Stimulated activated CD8-positive, alpha-beta memory T cell treated with anti-CD3 and anti-CD28 coated beads, Interleukin-12 subunit alpha, Interleukin-12 subunit beta, amount 100 ng/mL, for 1 hour (primary cell): Measurements from ENCODE around the gene KCNH2.

Source experiments
- DNase-seq: peaks from one replicate; pipeline ENCODE4 v3.0.0-alpha.2; 2020; ENCODE audit warnings: low read depth

The KCNH2 gene

DNA sequence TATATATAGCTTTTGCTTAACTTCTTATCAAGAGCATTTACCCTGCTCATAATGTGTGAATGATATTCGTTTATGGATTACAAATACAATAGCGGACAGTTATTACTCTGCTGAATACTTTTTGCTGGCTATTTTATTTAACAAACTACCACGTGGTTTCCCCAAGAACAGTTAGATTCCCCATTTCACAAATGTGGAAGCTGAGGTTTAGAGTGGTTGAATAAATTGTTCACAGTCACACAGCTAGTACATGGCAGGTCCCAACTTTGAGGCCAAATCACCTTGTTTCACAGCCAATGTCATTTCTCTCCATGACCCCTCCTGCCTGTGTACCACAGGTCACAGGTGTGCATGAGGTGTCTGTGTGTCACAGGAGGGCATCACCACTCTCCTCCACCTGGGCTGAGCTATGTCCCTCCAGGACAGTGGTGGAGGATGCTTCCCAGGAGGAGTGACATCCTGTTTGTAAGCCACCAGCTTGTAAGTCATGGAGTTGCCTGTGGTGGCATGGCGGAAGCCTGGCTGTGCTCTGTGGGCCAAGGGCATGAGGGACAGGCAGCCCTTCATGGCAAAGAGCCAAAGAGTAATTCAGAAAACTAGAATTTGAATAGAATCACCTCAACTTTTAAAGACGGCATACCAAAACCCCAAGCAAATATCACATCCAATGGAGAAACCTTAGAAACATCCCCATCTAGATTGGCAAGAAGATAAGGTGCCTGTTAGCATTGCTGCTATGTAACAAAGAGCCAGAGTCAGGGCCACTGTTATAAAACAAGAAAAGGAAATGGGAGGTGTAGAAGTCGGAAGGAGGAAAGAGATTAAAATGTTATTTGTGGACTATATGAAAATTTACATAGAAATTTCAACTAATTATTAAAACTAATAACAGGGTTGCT is 73.9 kb downstream of the KCNH2 start:
- DNase-seq, result no peak

DNA sequence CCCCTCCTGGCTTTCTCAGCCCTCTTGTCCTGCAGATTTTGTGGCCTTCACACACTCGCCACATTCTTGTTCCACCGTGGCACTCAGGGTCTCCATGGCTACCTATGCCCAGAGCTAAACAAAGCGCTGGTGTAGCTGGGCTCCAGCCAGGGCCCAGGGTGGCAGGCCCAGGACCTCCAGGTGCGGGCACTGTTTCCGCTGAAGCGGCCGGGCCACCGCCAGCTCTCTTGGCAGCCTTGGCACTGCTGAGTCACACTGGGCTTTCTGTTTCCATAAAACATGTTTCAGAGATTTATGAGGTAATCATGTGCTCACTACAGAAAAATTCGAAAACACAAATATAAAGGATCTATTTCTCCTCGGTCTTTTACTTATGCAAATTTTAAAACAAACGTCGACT is 74.5 kb downstream of the KCNH2 start:
- no peak for DNase-seq

DNA sequence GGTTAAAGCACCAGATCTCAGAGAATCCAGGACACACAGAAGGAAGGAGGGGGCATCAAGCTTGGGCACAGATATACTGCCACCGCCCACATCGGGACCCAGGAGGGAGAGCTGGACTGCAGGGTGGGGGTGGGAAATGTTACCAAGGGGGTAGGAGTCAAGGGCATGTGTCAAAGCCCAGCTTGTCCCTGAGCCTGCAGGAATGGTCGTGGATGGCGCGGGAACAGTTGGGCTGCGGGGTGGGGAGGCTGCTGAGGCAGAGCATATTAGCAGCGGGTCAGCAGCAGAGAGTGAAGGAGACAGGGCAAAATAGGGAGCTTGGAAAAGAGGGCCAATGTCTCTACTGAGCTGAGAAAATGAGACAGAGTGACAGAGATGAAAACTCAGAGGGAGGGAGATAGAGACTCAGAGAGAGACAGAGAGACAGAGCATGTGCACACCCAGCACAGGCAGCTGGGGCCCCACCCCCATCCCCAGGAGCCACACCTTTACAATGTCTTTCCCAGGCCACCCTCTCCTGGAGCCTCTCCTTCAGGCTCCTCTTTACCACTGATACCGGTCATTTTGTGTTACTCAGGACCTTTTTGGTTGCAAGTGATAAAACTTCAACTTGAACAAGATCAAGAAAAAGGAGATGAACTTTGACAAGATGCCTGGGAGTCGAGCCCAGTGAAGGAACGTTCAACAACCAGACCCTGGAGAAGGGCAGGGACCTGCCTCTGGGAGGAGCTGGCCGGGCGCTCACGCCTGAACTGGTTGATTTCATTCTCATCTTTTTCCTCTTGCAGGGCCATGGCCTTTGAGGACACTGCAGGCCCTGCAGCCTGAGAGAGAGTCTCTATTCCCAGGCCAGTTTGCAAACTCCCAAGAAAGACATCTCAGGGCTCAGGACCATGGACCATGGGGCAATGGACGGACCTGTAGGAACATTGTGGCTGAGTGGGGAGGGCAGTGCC is 75.8 kb downstream of the KCNH2 start:
- no peak for DNase-seq

DNA sequence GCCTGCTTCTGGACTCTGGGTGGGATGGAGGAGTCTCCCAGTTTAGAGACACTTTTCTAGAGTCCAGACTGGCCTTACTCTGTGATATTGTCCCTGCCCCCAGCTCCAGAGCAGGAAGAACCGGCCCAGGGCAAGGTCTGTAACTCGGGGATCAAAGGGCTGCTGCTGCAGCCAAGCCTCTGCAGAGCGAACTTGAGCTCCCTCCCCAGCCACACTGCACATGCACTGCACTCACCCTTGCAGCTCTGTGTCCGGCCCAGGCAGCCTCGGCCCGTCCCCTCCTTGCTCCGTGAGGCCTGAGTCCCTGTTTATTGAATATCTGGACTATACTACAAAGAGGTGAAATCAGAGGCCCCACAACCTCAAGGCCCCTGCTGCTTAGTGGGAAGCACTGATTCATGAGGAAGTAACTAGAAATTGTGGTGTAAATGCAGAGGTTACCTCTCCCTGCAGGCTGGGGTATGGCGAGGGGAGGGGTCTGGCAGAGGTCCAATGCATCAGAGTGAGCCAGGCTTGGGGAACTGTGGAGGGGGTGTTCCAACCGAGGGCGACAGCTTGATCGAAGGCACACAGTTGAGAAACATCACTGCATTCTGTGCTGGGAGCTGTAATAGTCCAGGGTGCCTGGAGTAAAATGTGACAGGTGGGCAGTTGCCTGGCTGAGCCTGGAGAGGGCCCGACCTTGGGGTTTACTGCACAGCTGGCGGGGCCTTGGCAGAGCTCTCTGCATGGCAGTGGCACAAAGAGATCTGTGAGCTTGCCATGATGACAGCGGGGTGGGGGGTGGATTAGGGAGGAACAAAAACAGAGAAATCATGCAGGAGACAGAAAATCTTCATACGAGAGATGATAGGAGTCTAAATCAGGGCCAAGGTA is 76.7 kb downstream of the KCNH2 start:
- no peak for DNase-seq

DNA sequence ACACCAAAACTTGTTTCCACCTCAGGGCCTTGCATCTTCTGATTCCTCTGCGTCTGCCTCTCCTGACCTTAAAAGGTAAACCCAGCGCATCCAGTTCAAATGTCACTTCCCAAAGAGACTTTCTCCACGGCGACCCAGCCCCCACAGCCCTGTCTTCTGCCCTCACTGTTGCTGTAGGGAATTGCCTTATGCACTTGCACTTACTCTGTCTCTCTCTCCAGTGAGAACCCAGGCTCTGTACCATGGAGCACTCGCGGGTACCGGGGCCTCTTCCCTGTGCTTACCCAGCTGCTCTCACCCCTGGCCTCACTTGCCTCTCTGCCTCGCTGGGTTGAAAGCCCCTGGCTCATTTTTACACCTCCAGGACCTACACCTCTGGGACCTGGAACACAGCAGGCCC is 77.4 kb downstream of the KCNH2 start:
- no peak for DNase-seq

DNA sequence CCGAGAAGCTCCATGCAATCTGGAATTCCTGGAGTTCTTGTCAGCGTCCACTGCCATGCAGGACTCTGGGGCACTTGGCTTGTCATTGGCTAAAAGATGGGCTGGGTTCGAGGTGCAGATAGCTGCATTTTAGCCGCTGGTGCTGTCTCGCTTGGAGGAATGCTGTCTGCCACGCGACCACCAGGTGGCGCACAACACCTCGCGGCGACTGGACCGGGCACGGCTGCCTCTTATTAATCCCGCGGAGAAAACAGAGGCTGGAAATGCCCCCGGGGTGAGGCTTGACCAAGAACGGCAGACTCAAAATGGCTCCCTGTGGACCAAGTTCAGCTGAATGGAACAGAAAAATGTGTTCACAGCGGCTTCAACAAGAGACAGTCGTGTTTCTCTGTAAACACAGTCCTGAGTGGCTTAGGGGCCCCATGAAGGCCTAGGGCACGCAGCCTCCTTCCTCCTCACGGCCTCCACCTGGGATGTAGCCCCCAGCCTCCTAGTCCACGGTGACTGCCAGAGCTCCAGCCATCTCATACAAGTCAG is 79.6 kb downstream of the KCNH2 start:
- peak; percentile 69 for DNase-seq

DNA sequence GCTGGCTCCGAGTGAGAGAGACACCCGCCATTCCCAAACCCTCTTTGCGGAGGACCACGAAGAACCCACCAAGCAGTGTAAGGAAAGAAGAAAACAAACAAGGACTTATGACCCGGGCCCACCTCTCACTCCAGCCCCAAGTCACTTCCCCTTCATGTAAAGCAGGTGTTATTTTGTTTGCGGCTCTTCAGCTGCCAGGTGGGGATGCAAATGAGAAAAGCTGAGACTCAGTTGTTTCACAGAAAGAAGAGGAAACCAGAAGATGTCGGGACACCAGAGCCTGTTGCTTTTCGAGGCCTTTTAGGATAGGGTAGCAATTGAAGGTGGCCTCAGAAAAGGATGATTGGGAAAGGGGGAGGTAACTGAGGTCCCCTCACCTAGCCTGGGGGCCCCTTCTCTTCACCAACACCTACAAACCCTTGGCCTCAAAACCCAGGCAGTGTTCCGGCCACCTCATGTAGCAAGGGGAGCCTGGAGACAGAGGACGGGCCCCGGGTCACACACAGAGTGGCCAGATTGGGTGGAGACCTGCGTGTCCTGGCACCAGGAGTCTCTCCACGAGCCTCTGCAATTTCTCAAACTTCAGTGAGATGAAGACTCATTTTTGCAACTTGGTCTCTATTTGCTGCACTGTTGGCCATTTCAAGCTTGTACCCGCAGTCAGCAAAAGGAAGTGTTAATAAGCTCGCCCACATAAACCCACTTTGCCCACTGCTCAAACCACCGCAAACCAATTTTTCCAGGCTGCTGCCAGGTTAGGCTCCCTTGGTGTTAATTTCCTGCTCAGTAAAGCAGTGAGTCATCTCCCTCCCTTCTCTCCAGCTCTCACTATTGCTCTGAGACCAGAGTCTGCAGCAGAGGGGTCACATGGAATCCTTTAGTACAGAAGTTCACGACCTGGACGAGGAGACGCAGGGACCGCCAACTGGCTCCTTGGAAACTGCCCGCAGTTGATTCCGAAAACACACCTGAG is 80.3 kb downstream of the KCNH2 start:
- no peak for DNase-seq

DNA sequence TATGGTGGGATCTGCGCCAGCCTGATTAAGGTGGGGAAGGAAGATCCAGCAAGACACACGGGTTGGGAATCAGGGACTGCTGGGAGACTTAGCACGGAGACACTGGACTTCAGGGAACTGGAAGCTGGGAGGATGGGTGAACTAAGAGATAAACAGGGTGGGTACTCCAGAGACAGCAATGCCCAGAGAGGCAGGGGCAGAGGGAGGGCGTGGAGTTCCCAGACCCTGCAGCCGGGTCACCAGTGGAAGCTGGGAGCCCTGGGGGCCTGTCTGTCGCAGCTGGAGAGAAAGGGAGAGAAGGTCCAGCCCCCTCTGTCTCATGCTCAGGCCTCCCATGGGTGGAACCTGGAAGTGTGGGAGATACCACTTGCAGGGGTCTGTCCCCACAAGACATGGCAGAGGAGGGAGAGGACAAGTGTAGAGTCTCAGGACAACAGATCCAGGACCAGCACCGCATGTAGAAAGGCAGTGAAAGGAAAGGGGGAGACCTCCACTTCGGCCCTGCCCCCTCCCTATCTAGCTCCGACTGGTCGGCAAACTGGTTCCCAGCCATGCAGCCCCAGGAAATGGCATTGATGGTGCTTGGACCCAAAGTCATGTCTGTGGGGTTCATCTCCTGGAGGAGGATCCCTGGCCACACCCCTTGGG is 81.4 kb downstream of the KCNH2 start:
- DNase-seq, result no peak

DNA sequence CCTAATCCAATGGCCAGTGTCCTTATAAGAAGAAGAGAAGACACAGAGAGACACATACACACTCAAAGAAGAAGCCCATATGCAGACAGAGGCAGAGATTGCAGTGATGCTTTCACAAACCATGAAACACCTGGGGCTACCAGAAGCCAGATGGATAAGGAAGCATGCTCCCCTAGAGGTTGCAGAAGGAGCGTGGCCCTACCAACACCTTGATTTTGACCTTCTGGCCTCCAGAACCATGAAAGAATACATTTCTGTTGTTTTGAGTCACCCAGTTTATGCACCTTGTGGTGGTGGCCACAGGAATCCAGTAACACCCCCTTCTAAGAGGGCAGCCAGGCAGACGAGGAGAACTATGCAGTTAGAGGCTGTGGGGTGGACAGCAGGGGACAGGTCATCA is 82.3 kb downstream of the KCNH2 start:
- DNase-seq, result no peak
